ENCODE results near the gene SPTBN4.

Gene SPTBN4

GRCh38 chr19:40605216-40605971, 138.6 kb downstream of the SPTBN4 start:
- peak overlapping the region; percentile 28 for H3K9ac ChIP-seq (ENCODE audit: low read depth, low read length)

GRCh38 chr19:40607311-40608239, 140.8 kb downstream of the SPTBN4 start:
- H3K4me1 ChIP-seq (ENCODE audit: control insufficient read depth, insufficient read depth, low read length), result peaks cover 46% of the 10 kb centered on the region
- no peaks in the 10 kb centered on the region for H3K9me3 ChIP-seq (replicated peaks; ENCODE audit: low read length)
- H3K36me3 ChIP-seq (ENCODE audit: insufficient read depth, low read length), result no peaks in the 10 kb centered on the region
- H3K4me2 ChIP-seq (ENCODE audit: low read length), result no peak overlapping the region
- H3K4me3 ChIP-seq (ENCODE audit: low read length), result no peak overlapping the region
- no peaks in the 10 kb centered on the region for H3K27me3 ChIP-seq (ENCODE audit: control insufficient read depth, insufficient read depth, low read length)
- no peak overlapping the region for H3K9ac ChIP-seq (ENCODE audit: low read depth, low read length)

More at GRCh38 chr19:40605216-40605971, 138.6 kb downstream of the SPTBN4 start:
- Histone ChIP-seq H3K4me2 (ENCODE audit: low read length) (peak overlapping the region; percentile 95), H3K4me1 (ENCODE audit: control insufficient read depth, insufficient read depth, low read length) (peaks cover 54% of the 10 kb centered on the region), H3K36me3 (ENCODE audit: insufficient read depth, low read length) (no peaks in the 10 kb centered on the region), H3K9me3 (replicated peaks; ENCODE audit: low read length) (no peaks in the 10 kb centered on the region), H3K4me3 (ENCODE audit: low read length) (peak overlapping the region; percentile 74), H3K27me3 (ENCODE audit: control insufficient read depth, insufficient read depth, low read length) (peaks cover 5% of the 10 kb centered on the region)

GRCh38 chr19:40608240-40608621, 141.4 kb downstream of the SPTBN4 start:
- Histone ChIP-seq H3K4me1 (ENCODE audit: control insufficient read depth, insufficient read depth, low read length) (peaks cover 39% of the 10 kb centered on the region), H3K36me3 (ENCODE audit: insufficient read depth, low read length) (no peaks in the 10 kb centered on the region), H3K9ac (ENCODE audit: low read depth, low read length) (no peak overlapping the region), H3K4me3 (ENCODE audit: low read length) (no peak overlapping the region), H3K4me2 (ENCODE audit: low read length) (no peak overlapping the region), H3K27me3 (ENCODE audit: control insufficient read depth, insufficient read depth, low read length) (no peaks in the 10 kb centered on the region), H3K9me3 (replicated peaks; ENCODE audit: low read length) (no peaks in the 10 kb centered on the region)

- Histone ChIP-seq H3K27me3 (ENCODE audit: control insufficient read depth, insufficient read depth, low read length) (no peaks in the 10 kb centered on the region), H3K9ac (ENCODE audit: low read depth, low read length) (no peak overlapping the region), H3K4me3 (ENCODE audit: low read length) (peak overlapping the region; percentile 56), H3K36me3 (ENCODE audit: insufficient read depth, low read length) (no peaks in the 10 kb centered on the region), H3K9me3 (replicated peaks; ENCODE audit: low read length) (no peaks in the 10 kb centered on the region), H3K4me2 (ENCODE audit: low read length) (no peak overlapping the region), H3K4me1 (ENCODE audit: control insufficient read depth, insufficient read depth, low read length) (peaks cover 38% of the 10 kb centered on the region)
Observed at GRCh38 chr19:40608957-40609356, 142.2 kb downstream of the SPTBN4 start.

GRCh38 chr19:40609561-40610395, 143.0 kb downstream of the SPTBN4 start:
- Histone ChIP-seq H3K4me2 (ENCODE audit: low read length) (peak overlapping the region; percentile 81), H3K9ac (ENCODE audit: low read depth, low read length) (peak overlapping the region; percentile 62), H3K4me1 (ENCODE audit: control insufficient read depth, insufficient read depth, low read length) (peaks cover 37% of the 10 kb centered on the region), H3K4me3 (ENCODE audit: low read length) (peak overlapping the region; percentile 63), H3K27me3 (ENCODE audit: control insufficient read depth, insufficient read depth, low read length) (no peaks in the 10 kb centered on the region), H3K36me3 (ENCODE audit: insufficient read depth, low read length) (no peaks in the 10 kb centered on the region), H3K9me3 (replicated peaks; ENCODE audit: low read length) (no peaks in the 10 kb centered on the region)

- Histone ChIP-seq H3K4me3 (ENCODE audit: low read length) (peak overlapping the region; percentile 63), H3K9ac (ENCODE audit: low read depth, low read length) (peak overlapping the region; percentile 20), H3K4me2 (ENCODE audit: low read length) (peak overlapping the region; percentile 81), H3K9me3 (replicated peaks; ENCODE audit: low read length) (no peaks in the 10 kb centered on the region), H3K36me3 (ENCODE audit: insufficient read depth, low read length) (no peaks in the 10 kb centered on the region), H3K27me3 (ENCODE audit: control insufficient read depth, insufficient read depth, low read length) (no peaks in the 10 kb centered on the region), H3K4me1 (ENCODE audit: control insufficient read depth, insufficient read depth, low read length) (peaks cover 32% of the 10 kb centered on the region)
Observed at GRCh38 chr19:40610396-40611064, 143.7 kb downstream of the SPTBN4 start.

GRCh38 chr19:40611096-40611495, 144.3 kb downstream of the SPTBN4 start:
- Histone ChIP-seq H3K4me1 (ENCODE audit: control insufficient read depth, insufficient read depth, low read length) (peaks cover 26% of the 10 kb centered on the region), H3K9ac (ENCODE audit: low read depth, low read length) (peak overlapping the region; percentile 20), H3K27me3 (ENCODE audit: control insufficient read depth, insufficient read depth, low read length) (no peaks in the 10 kb centered on the region), H3K36me3 (ENCODE audit: insufficient read depth, low read length) (no peaks in the 10 kb centered on the region), H3K4me2 (ENCODE audit: low read length) (peak overlapping the region; percentile 81), H3K9me3 (replicated peaks; ENCODE audit: low read length) (no peaks in the 10 kb centered on the region), H3K4me3 (ENCODE audit: low read length) (no peak overlapping the region)

GRCh38 chr19:40611900-40612698, 145.3 kb downstream of the SPTBN4 start:
- no peaks in the 10 kb centered on the region for H3K27me3 ChIP-seq (ENCODE audit: control insufficient read depth, insufficient read depth, low read length)
- peaks cover 26% of the 10 kb centered on the region for H3K4me1 ChIP-seq (ENCODE audit: control insufficient read depth, insufficient read depth, low read length)
- H3K4me3 ChIP-seq (ENCODE audit: low read length), result no peak overlapping the region
- H3K4me2 ChIP-seq (ENCODE audit: low read length), result no peak overlapping the region
- H3K36me3 ChIP-seq (ENCODE audit: insufficient read depth, low read length), result no peaks in the 10 kb centered on the region
- no peak overlapping the region for H3K9ac ChIP-seq (ENCODE audit: low read depth, low read length)
- no peaks in the 10 kb centered on the region for H3K9me3 ChIP-seq (replicated peaks; ENCODE audit: low read length)

GRCh38 chr19:40612831-40613689, 146.3 kb downstream of the SPTBN4 start:
- Histone ChIP-seq H3K9ac (ENCODE audit: low read depth, low read length) (no peak overlapping the region), H3K27me3 (ENCODE audit: control insufficient read depth, insufficient read depth, low read length) (no peaks in the 10 kb centered on the region), H3K4me3 (ENCODE audit: low read length) (no peak overlapping the region)

More at GRCh38 chr19:40612831-40613689, 146.3 kb downstream of the SPTBN4 start:
- Histone ChIP-seq H3K4me1 (ENCODE audit: control insufficient read depth, insufficient read depth, low read length) (peaks cover 26% of the 10 kb centered on the region), H3K4me2 (ENCODE audit: low read length) (no peak overlapping the region), H3K36me3 (ENCODE audit: insufficient read depth, low read length) (no peaks in the 10 kb centered on the region), H3K9me3 (replicated peaks; ENCODE audit: low read length) (no peaks in the 10 kb centered on the region)
